GM23338 (cell line): ENCODE data around the gene MED27.

Experiments
- CREB1 ChIP-seq: fragments of 250-450 bp; sonication (Bioruptor Pico); IDR thresholded peaks from 2 replicates; pipeline ENCODE4 v1.5.0; 2020; ENCODE audit warnings: low read depth, mild to moderate bottlenecking, moderate library complexity
- CTCF ChIP-seq, 2 experiments: fragments of 200-600 bp in 1 of 2; sonication (generic) in 1 of 2; conservative IDR thresholded peaks; 2 replicates each; pipeline versions ENCODE4 v1.5.1 to v1.6.1; 2016 to 2017; ENCODE audit warnings: antibody characterized with exemption in 2 of 2, low read depth in 2 of 2, mild to moderate bottlenecking in 2 of 2, moderate library complexity in 1 of 2
- ETS1 ChIP-seq: IDR thresholded peaks from 2 replicates; pipeline ENCODE4 v1.6.1; 2016; ENCODE audit warnings: antibody characterized with exemption
- EZH2 ChIP-seq: fragments of 200-600 bp; sonication (generic); IDR thresholded peaks from one replicate; pipeline ENCODE4 v1.8.0; 2017; ENCODE audit warnings: antibody characterized with exemption, mild to moderate bottlenecking, low read depth; ENCODE audit not compliant: unreplicated experiment
- EZH2phosphoT487 ChIP-seq: fragments of 200-600 bp; sonication (generic); IDR thresholded peaks from one replicate; pipeline ENCODE4 v1.8.1; 2018; ENCODE audit warnings: antibody characterized with exemption; ENCODE audit not compliant: unreplicated experiment
- POLR2AphosphoS5 ChIP-seq: IDR thresholded peaks from 2 replicates; pipeline ENCODE4 v1.6.1; 2016; ENCODE audit warnings: antibody characterized with exemption, low read depth
- REST ChIP-seq: IDR thresholded peaks from one replicate; pipeline ENCODE4 v1.6.1; 2018; ENCODE audit warnings: antibody characterized with exemption; ENCODE audit not compliant: unreplicated experiment
- ZNF114 ChIP-seq: fragments of 250-450 bp; sonication (Bioruptor Pico); IDR thresholded peaks from 2 replicates; pipeline ENCODE4 v1.5.0; 2020; ENCODE audit warnings: mild to moderate bottlenecking, moderate library complexity

- TF ChIP-seq EZH2 (no peak), EZH2phosphoT487 (no peak), POLR2AphosphoS5 (no peak), CTCF (conservative IDR thresholded peaks at IDR 0.05; ENCODE audit: low read depth in 2 of 2) (no peak), ZNF114 (CRISPR knock-in tag) (no peak), ETS1 (no peak), REST (no peak), CREB1 (no peak)
Measured at GRCh38 chr9:132071847-132072507, 7.7 kb downstream of the MED27 start.
